Measurements from ENCODE around the gene GALR3.

Gene GALR3

DNA sequence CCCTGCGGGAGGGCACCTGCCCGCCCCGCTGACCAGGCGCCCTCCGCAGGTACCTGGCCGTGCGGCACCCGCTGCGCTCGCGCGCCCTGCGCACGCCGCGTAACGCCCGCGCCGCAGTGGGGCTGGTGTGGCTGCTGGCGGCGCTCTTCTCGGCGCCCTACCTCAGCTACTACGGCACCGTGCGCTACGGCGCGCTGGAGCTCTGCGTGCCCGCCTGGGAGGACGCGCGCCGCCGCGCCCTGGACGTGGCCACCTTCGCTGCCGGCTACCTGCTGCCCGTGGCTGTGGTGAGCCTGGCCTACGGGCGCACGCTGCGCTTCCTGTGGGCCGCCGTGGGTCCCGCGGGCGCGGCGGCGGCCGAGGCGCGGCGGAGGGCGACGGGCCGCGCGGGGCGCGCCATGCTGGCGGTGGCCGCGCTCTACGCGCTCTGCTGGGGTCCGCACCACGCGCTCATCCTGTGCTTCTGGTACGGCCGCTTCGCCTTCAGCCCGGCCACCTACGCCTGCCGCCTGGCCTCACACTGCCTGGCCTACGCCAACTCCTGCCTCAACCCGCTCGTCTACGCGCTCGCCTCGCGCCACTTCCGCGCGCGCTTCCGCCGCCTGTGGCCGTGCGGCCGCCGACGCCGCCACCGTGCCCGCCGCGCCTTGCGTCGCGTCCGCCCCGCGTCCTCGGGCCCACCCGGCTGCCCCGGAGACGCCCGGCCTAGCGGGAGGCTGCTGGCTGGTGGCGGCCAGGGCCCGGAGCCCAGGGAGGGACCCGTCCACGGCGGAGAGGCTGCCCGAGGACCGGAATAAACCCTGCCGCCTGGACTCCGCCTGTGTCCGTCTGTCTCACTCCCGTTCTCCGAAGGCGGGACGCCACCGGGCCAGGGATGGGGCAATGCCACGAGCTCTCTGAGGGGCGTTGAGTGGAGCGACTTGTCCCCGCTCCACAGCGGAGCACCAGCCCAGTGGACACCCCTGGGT is 1.8 kb downstream of the GALR3 start:
- peak; percentile 28 for DNase-seq

DNA sequence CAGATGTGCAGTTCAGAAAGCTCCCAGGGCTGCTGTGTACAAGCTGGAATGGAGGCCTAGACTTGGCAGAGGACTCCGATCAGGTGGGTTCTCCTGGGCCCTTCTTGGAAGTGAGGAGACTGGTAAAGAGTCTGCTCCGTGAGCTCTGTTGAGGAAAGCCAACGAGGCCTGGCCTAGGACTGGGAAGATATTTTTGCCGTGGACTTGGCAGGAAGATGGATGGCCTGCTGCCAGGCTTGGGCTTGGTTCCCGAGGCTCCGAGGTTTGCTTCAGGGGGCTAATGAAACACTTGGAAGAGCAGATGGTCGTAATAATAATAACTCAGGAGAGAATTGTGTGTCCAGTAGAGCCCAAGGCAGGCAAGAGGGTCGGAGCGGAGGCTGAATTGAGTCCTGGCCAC is 3.9 kb downstream of the GALR3 start:
- no peak for DNase-seq

DNA sequence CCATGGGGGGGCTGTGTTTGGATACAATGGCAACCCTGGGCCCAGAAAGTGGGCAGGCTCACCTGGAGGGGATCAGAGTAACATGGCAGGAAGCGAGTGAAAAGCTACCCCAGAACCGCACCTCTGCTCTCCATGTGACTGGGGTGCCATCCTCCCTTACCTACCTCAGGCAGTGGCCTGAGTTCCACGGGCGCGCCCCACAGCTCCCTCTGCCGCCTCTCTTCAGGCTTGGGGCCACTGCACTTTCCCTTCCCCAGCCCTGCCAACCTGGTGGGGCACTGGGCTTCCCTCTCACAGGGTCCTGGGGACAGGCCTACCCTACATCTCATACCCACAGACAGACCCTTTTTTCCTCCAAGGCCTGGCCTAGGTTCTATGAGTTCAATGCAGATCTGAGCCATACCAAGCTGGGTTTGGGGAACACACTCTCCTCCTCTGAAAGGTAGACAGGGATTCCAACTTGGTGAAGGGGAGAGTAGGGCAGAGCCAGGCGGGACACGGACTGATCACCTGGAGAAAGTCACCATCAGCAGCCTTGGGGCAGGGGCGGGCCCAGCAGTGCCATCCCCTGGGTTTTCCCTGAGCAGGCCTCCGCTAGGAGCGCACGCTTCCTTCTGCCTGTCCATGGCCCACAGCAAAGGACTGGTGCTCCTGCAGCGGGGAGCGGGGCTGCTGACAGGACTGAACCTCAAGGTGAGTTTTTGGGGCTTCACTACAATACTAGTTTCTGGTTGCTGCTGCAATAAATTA is 7.1 kb downstream of the GALR3 start:
- no peak for DNase-seq

DNA sequence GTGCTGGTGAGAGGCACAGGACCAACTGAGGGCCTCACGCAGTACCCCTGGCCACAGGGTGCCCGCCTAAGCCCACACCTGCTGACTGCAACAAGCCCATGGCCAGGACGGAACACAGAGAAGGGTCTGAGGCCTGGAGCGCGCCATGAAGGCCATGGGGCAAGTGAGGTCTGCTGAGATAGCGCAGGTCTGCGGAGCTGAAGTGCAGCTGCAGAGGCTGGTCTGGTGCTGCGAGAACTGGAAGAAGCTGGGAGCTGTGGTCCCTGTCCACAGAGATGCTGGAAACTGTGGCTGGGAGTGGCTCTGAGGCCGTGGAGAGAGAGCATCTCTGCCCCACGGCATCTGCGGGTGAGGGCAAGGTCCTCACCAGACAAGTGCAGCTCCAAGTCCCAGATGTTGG is 8.3 kb downstream of the GALR3 start:
- no peak for DNase-seq

- no peak for DNase-seq
These were observed 9.1 kb downstream of the GALR3 start for GRCh38 chr22:37832022-37832857.

- DNase-seq: no peak
These were observed 19.0 kb downstream of the GALR3 start for GRCh38 chr22:37842015-37842793.

- DNase-seq: peak; percentile 38
These were observed 20.5 kb downstream of the GALR3 start for GRCh38 chr22:37843741-37844089.

GRCh38 chr22:37844904-37845329 is 21.7 kb downstream of the GALR3 start:
- DNase-seq: no peak

GRCh38 chr22:37846433-37846832 is 23.3 kb downstream of the GALR3 start:
- DNase-seq: no peak

- peak; percentile 24 for DNase-seq
These were observed 25.5 kb downstream of the GALR3 start for GRCh38 chr22:37848587-37849088.

DNA sequence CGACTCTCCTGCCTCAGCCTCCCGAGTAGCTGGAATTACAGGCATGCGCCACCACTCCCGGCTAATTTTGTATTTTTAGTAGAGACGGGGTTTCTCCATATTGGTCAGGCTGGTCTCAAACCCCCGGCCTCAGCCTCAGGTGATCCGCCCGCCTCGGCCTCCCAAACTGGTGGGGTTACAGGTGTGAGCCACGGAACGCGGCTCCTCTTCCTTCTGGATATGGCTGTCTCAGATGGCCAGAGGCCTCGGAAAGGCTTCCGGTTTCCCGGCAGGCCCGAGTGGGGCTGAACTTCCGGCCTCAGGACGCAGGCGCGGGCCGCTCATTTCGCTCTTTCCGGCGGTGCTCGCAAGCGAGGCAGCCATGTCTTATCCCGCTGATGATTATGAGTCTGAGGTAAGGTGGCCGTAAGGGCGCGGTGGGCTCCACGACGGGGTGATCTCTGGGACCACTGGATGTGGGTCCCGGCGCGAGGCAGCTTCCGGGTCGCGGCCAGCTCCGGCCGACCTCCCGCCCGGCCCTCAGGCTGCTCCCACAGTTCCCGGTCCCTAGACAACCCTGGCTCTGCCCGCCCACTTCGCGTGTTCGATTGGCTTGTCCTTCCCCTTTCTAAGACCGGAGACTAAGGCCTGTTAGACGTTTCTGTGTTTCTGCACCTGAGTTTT is 26.0 kb downstream of the GALR3 start, which contains the start of gene EIF3L:
TSS of gene EIF3L (plus strand) at position 331 of the 663 bp plus-strand sequence. CDS start at position 362, 31 bp downstream.
- peak; percentile 94 for DNase-seq

DNA sequence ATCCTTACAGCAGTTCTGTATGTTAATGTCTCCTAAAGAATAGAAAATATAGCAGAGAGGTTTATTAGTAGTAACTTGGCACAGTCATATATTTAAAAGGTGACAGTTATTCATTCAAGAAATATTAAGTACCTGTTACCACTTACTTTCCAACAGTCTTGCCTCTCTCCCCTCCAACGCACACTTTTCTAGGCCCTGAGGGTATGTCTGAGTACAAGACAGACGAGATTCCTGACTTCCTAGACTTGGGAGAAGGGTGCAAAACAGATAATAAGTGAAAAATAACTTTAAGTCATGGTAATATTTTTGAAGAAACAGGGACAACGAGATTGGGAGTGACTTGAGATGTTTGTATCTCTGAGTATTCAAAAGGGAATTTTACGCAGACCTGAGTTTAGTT is 27.6 kb downstream of the GALR3 start:
- no peak for DNase-seq

DNA sequence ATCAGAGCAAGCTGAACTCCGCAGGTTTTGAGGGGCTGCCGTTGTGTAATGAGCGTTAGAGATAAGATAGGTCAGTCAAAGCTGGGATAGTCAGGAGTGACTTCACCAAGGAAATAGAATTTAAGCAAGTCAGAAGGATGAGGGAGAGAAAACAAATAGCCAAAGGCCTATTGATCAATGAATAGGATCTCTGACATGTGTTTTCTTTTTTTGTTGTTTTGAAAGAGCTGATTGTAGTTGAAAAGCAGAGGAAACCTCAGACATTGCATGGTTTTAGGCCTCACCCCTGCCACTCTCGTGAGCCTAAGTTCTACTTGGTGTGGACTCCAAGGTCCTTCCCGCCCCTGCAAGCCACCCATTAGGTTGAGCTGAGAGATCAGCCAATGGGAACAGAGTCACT is 29.2 kb downstream of the GALR3 start:
- DNase-seq: no peak

GRCh38 chr22:37854946-37855345 is 31.8 kb downstream of the GALR3 start:
- no peak for DNase-seq

DNA sequence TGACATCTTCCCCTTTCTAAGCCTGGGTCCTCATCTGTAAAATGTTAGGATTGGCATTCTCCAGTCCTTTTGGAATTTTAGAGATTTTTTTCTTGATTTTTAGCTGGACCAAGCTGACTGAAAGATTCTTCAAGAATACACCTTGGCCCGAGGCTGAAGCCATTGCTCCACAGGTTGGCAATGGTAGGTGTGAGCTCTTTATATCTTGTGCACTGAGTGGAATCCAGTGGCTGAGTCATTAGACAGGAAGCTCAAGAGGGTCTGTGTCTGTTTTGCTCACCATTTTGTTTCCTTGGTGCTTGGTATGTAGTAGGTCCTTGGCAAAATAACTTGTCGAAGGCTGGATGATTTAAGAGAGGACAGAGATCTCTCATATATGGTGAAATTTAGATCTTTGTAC is 32.3 kb downstream of the GALR3 start:
- no peak for DNase-seq

DNA sequence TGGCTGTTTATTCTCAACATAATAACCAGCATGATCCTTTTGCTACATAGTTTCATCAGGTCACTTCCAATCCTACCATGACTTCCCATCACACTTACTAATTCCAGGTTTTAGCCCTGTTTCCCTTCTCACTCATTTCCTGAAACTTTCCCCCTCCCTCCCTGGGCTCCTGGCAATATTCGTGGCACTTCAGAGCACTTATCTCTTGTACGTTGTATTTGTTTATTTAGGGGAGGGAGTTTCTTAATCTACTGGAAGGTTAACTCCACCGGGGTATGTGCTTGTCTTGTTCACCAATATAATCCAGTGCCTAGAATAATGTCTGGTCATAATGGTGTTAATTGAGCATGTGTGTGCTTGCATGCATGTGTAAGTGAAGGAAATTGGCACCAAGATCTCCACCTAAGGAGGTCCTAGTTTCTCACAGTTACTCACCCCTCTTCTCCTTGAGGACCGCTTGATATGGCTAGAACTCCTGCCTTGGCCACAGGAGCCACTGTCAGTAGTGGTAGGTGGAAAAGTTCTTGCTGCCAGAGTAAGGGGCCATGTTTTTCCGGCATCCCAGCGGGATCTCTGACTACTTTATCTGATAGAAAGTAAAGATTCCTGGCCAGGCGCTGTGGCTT is 37.7 kb downstream of the GALR3 start:
- DNase-seq: no peak

- no peak for DNase-seq
These were observed 39.6 kb downstream of the GALR3 start for GRCh38 chr22:37862570-37863325.

DNA sequence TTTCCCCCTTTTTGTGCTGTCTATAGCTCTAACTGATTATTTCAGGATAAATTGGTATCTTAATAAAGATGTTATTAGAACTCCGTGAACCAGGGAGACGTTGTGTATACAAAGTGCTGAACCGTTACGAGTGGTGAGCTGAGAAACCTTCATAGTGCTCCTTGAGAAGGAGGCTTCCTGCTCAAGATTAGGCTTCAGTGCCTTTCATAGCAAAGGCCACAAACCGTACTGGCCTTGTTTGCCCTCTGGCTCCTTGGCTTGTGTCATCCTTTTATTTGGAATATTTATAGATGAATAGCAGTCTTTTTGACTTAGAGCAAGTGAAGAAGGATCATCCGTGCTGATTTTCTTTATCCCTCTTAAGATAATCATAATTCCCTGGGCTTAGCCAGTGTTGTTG is 42.3 kb downstream of the GALR3 start:
- no peak for DNase-seq

- DNase-seq: no peak
These were observed 47.1 kb downstream of the GALR3 start for GRCh38 chr22:37870273-37870672.

Data from activated CD4-positive, alpha-beta T cell treated with anti-CD3 and anti-CD28 coated beads, Interleukin-2, amount 50 U/mL, for 16 hours (primary cell).